AG04449 (cell line): Measurements from ENCODE around the gene ZNF436.

Source experiments
- CTCF ChIA-PET: fragments of 350-600 bp; formaldehyde crosslinking; extraction: SDS; loops from one replicate; lab custom pipeline; 2021; ENCODE audit warnings: antibody characterized with exemption; lab: Yijun Ruan, JAX
- POLR2A ChIA-PET: fragments of 400-600, 350-600 bp; formaldehyde crosslinking; extraction: SDS; loops from one replicate; lab custom pipeline; 2020; ENCODE audit warnings: antibody characterized with exemption, inconsistent platforms; lab: Yijun Ruan, JAX
- DNase-seq: peaks from one replicate; pipeline ENCODE4 v3.0.0-alpha.2; 2010; ENCODE audit warnings: low read depth, low spot score
- H3K4me3 ChIP-seq: 2 replicates; pipeline ENCODE4 v1.5.1; 2011; ENCODE audit warnings: low read depth, mild to moderate bottlenecking, control low read depth, low read length
- TF ChIP-seq, protein P1 (sequence below): IDR thresholded peaks from one replicate; pipeline ENCODE4 v1.5.1; 2011; ENCODE audit warnings: mild to moderate bottlenecking, moderate library complexity, low read length, control low read depth, inconsistent platforms; ENCODE audit not compliant: insufficient read depth; ENCODE audit errors: missing control alignments

Gene ZNF436

DNA sequence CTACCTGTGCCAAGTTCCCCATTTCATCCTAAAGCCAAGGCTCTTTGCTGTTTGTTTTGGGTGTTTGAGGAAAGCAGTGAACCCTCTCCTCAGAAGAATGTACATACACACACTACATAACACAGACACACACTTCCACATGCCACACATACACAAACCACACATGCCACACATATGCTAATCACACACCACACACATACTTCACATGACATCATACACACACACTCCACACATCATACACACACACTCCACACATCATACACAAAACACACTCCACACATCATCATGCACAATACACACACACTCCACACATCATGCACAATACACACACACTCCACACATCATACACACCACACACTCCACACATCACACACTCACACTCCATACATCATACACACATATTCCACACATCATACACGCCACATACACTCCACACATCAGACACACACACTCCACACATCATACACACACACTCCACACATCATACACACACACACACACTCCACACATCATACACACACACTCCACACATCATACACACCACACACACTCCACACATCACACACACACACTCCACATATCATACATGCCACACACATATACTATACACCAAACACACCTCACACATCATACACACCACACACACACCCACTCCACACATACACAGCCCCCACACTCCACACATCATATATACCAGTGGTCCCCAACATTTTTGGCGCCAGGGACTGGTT, 22.7 kb upstream of the ZNF436 start:
- TF ChIP-seq, protein P1, sequence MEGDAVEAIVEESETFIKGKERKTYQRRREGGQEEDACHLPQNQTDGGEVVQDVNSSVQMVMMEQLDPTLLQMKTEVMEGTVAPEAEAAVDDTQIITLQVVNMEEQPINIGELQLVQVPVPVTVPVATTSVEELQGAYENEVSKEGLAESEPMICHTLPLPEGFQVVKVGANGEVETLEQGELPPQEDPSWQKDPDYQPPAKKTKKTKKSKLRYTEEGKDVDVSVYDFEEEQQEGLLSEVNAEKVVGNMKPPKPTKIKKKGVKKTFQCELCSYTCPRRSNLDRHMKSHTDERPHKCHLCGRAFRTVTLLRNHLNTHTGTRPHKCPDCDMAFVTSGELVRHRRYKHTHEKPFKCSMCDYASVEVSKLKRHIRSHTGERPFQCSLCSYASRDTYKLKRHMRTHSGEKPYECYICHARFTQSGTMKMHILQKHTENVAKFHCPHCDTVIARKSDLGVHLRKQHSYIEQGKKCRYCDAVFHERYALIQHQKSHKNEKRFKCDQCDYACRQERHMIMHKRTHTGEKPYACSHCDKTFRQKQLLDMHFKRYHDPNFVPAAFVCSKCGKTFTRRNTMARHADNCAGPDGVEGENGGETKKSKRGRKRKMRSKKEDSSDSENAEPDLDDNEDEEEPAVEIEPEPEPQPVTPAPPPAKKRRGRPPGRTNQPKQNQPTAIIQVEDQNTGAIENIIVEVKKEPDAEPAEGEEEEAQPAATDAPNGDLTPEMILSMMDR, result no peak
- no peak for DNase-seq
- ChIA-PET POLR2A (no interaction called here), CTCF (no interaction called here)
- no peak overlapping the region for H3K4me3 ChIP-seq

DNA sequence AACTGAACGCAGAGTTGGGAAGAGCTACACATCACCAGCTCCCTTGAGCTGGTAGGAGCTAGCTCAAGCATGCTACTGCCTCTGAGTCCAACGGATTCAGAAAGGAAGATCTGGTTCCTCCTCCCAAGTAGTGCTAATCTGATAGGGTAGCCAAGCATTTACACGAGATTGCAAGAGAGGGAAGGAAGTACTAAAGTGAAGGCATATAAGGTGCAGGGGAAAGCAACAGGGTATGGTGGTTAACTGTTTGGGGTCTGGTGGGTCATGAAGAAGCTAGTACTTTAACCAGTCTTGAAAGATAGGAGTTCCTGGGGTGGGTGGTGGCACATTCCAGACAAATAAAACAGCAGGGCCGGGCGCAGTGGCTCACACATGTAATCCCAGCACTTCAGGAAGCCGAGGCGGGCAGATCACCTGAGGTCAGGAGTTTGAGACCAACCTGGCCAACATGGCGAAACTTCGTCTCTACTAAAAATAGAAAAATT, 20.2 kb upstream of the ZNF436 start:
- H3K4me3 ChIP-seq, result no peak overlapping the region
- no peak for DNase-seq
- POLR2A ChIA-PET, result no interaction called here
- TF ChIP-seq, protein P1, result no peak
- CTCF ChIA-PET, result interaction anchor here (1.1 to 1.9 kb wide), 3 partner anchors 14 to 19 kb away, joined by 3 to 10 read pairs (median 4); no protein-coding TSS in a partner anchor

GRCh38 chr1:23387494-23387893, 17.9 kb upstream of the ZNF436 start:
- POLR2A ChIA-PET, result interaction anchor here (2.1 kb wide), 1 partner anchor 19 kb away, joined by 6 read pairs; no protein-coding TSS in a partner anchor
- DNase-seq, result no peak
- no peak overlapping the region for H3K4me3 ChIP-seq
- TF ChIP-seq, protein P1, result no peak
- CTCF ChIA-PET, result interaction anchor here (3.3 kb wide), 1 partner anchor 16 kb away, joined by 25 read pairs; no protein-coding TSS in a partner anchor

DNA sequence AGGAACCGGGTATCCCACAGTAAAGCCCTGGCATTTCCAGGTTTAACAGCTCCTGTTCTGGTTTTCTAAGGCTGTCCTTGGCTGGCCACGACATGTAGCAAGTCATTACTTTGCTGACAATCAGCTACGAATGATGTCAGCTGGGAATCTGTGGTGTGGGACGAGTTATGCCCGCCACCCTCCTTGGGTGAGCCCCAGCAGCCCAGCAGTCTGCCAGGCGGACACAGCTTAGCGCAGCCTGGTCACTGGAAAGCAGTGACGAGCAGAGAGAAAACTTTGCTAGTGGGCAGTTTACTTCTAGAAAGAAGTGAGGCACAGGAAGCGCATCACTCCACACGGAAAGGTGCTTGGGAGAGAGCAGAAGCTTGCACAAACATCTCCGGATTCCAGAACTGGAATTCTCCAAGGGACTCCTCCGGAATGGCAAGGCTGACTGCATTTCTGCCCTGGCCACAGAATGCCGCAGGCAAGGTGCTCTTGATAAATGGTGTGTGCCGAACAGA, 15.5 kb upstream of the ZNF436 start:
- no peak for DNase-seq
- ChIA-PET POLR2A (interaction anchor here (2.1 to 2.4 kb wide), 2 partner anchors 9 to 17 kb away, joined by 6 to 9 read pairs; no protein-coding TSS in a partner anchor), CTCF (interaction anchor here (1.6 to 3.3 kb wide), 2 partner anchors 9 to 18 kb away, joined by 7 to 25 read pairs; no protein-coding TSS in a partner anchor)
- no peak overlapping the region for H3K4me3 ChIP-seq
- TF ChIP-seq, protein P1, result no peak

- no peak overlapping the region for H3K4me3 ChIP-seq
- ChIA-PET CTCF (interaction anchor here (0.9 to 1.6 kb wide), 3 partner anchors 10 to 19 kb away, joined by 3 to 7 read pairs (median 5); no protein-coding TSS in a partner anchor), POLR2A (interaction anchor here (2.4 kb wide), 1 partner anchor 10 kb away, joined by 9 read pairs; no protein-coding TSS in a partner anchor)
- DNase-seq, result peak; percentile 23
- TF ChIP-seq, protein P1, result no peak
Observed at GRCh38 chr1:23384312-23385058, 14.8 kb upstream of the ZNF436 start.
